HCT116 (cell line): ENCODE data around the gene SLC12A5. TPM values are rescaled to one million over a fixed set of nuclear protein-coding genes. Genes with fewer than 3 reads are reported as not detected.

Experiments used
- ATAC-seq: fragments of 200-7000 bp; cut with Tn5 transposase; 2 replicates; pipeline ENCODE4 v1.9.1; 2020; ENCODE audit warnings: mild to moderate bottlenecking, moderate library complexity
- BruUV-seq: library from RNA; stranded (reverse); fragments of 400-500 nt; replicated peaks from 2 replicates; lab custom pipeline; 2021; lab: Mats Ljungman, UMichigan
- CTCF ChIA-PET: fragments of 300-600 bp; sonication (Branson Sonifier 250); formaldehyde crosslinking; loops from one replicate; lab custom pipeline; 2021; ENCODE audit warnings: antibody characterized with exemption; lab: Charles Lee
- POLR2A ChIA-PET: fragments of 300-600, 350-600 bp; sonication (Branson Sonifier 250); formaldehyde crosslinking; loops from one replicate; lab custom pipeline; 2021; ENCODE audit warnings: antibody characterized with exemption; lab: Charles Lee
- RAD21 ChIA-PET, 2 experiments: fragments of 300-600 bp; sonication (Branson Sonifier 250); formaldehyde crosslinking; loops; one replicate each; lab custom pipeline; 2023; ENCODE audit warnings: low total read pairs in 2 of 2; ENCODE audit not compliant: uncharacterized antibody in 2 of 2, unreplicated experiment in 2 of 2, low non-redundant PET in 1 of 2; lab: Charles Lee
- DNase-seq: peaks from one replicate; pipeline ENCODE4 v3.0.0-alpha.2; 2010; ENCODE audit warnings: low read depth, low spot score
- H2AFZ ChIP-seq: fragments of 200-600 bp; shearing (Covaris generic), sonication (generic); 2 replicates; pipeline ENCODE4 v1.6.1; 2017; ENCODE audit warnings: low read depth, mixed run types, mixed read lengths, antibody characterized with exemption, low read length; ENCODE audit not compliant: poor library complexity, severe bottlenecking
- H3K27ac ChIP-seq: 2 replicates; pipeline ENCODE4 v1.5.1; 2012; ENCODE audit warnings: low read depth, low read length
- H3K27me3 ChIP-seq: fragments of 200-600 bp; sonication (generic); 2 replicates; pipeline ENCODE4 v1.6.1; 2016; ENCODE audit warnings: mixed run types, low read length, mixed read lengths; ENCODE audit not compliant: insufficient read depth
- H3K36me3 ChIP-seq, 2 experiments: fragments of 200-500 bp in 1 of 2; fragments of 200-600 bp in 1 of 2; sonication (Bioruptor generic) in 1 of 2; sonication (generic) in 1 of 2; 2 replicates each; pipeline versions ENCODE4 v1.5.1 to v1.6.1; 2014 to 2016; ENCODE audit warnings: low read length in 2 of 2, inconsistent platforms in 1 of 2, mixed read lengths in 1 of 2, mixed run types in 1 of 2; ENCODE audit not compliant: insufficient read depth in 2 of 2, control insufficient read depth in 1 of 2
- H3K4me1 ChIP-seq, 2 experiments: fragments of 200-600 bp in 1 of 2; sonication (generic) in 1 of 2; 2 replicates each; pipeline versions ENCODE4 v1.5.1 to v1.6.1; 2012 to 2017; ENCODE audit warnings: low read length in 2 of 2, inconsistent platforms in 1 of 2, mild to moderate bottlenecking in 1 of 2, mixed read lengths in 1 of 2, mixed run types in 1 of 2, moderate library complexity in 1 of 2; ENCODE audit not compliant: insufficient read depth in 2 of 2, control insufficient read depth in 1 of 2
- H3K4me2 ChIP-seq: fragments of 200-600 bp; sonication (generic); 2 replicates; pipeline ENCODE4 v1.6.1; 2017; ENCODE audit warnings: mixed run types, low read length, mixed read lengths
- H3K4me3 ChIP-seq, 2 experiments: fragments of 200-600 bp in 1 of 2; sonication (generic) in 1 of 2; replicated peaks in 1 of 2; 2 replicates each; pipeline ENCODE4 v1.5.1; 2011 to 2016; ENCODE audit warnings: low read length in 2 of 2, control low read depth in 1 of 2, low read depth in 1 of 2, mild to moderate bottlenecking in 1 of 2, mixed read lengths in 1 of 2, mixed run types in 1 of 2
- H3K79me2 ChIP-seq: fragments of 200-600 bp; sonication (generic); 2 replicates; pipeline ENCODE4 v1.6.1; 2017; ENCODE audit warnings: mild to moderate bottlenecking, mixed run types, low read length, moderate library complexity, mixed read lengths; ENCODE audit not compliant: insufficient read depth
- H3K9ac ChIP-seq: fragments of 200-600 bp; sonication (generic); 2 replicates; pipeline ENCODE4 v1.6.1; 2016; ENCODE audit warnings: low read length, mixed read lengths
- H3K9me2 ChIP-seq: fragments of 200-600 bp; sonication (generic), shearing (Covaris generic); 2 replicates; pipeline ENCODE4 v1.6.1; 2017; ENCODE audit warnings: mixed run types, mild to moderate bottlenecking, moderate library complexity; ENCODE audit not compliant: insufficient read depth
- H3K9me3 ChIP-seq, 2 experiments: fragments of 200-500 bp in 1 of 2; fragments of 200-600 bp in 1 of 2; sonication (Bioruptor generic) in 1 of 2; sonication (generic) in 1 of 2; 2 replicates each; pipeline ENCODE4 v1.6.1; 2014 to 2017; ENCODE audit warnings: low read length in 2 of 2, mixed read lengths in 2 of 2, inconsistent platforms in 1 of 2, low read depth in 1 of 2, mild to moderate bottlenecking in 1 of 2, mixed run types in 1 of 2, moderate library complexity in 1 of 2; ENCODE audit not compliant: control insufficient read depth in 1 of 2, insufficient read depth in 1 of 2
- H4K20me1 ChIP-seq: fragments of 200-600 bp; sonication (generic), shearing (Covaris generic); 2 replicates; pipeline ENCODE4 v1.6.1; 2017; ENCODE audit warnings: mixed run types, mild to moderate bottlenecking, moderate library complexity; ENCODE audit not compliant: insufficient read depth
- CBX3 ChIP-seq: IDR thresholded peaks from 2 replicates; pipeline ENCODE4 v1.6.1; 2012; ENCODE audit warnings: low read depth
- CEBPB ChIP-seq: IDR thresholded peaks from 2 replicates; pipeline ENCODE4 v1.6.1; 2012; ENCODE audit warnings: low read depth
- EGR1 ChIP-seq: IDR thresholded peaks from 2 replicates; pipeline ENCODE4 v1.6.1; 2012; ENCODE audit warnings: low read depth
- FOSL1 ChIP-seq: IDR thresholded peaks from 2 replicates; pipeline ENCODE4 v1.6.1; 2012; ENCODE audit warnings: low read depth
- POLR2AphosphoS5 ChIP-seq: IDR thresholded peaks from 2 replicates; pipeline ENCODE4 v1.6.1; 2011; ENCODE audit warnings: mild to moderate bottlenecking, low read depth, low read length, moderate library complexity
- RAD21 ChIP-seq: IDR thresholded peaks from 2 replicates; pipeline ENCODE4 v1.6.1; 2012; ENCODE audit warnings: low read depth, mild to moderate bottlenecking
- intact Hi-C: fragments of 100-400 bp; cut with micrococcal nuclease; formaldehyde crosslinking; loops from 2 replicates; pipeline ENCODE4 v1.10.0; 2022
- total RNA-seq: library from RNA; stranded (reverse); gene quantifications from one replicate; pipeline ENCODE4 v1.2.1, GENCODE V29; 2021; ENCODE audit not compliant: unreplicated experiment
- TF ChIP-seq, protein P1 (sequence below): IDR thresholded peaks from 2 replicates; pipeline ENCODE4 v1.6.1; 2012; ENCODE audit warnings: low read depth
- TF ChIP-seq, protein P2 (sequence below): IDR thresholded peaks from 2 replicates; pipeline ENCODE4 v1.6.1; 2011; ENCODE audit warnings: mild to moderate bottlenecking, low read length, moderate library complexity; ENCODE audit not compliant: insufficient replicate concordance; ENCODE audit errors: extremely low read depth

The SLC12A5 gene
- total RNA-seq, 1 experiment from 2014 or later, result 1.9 TPM

DNA sequence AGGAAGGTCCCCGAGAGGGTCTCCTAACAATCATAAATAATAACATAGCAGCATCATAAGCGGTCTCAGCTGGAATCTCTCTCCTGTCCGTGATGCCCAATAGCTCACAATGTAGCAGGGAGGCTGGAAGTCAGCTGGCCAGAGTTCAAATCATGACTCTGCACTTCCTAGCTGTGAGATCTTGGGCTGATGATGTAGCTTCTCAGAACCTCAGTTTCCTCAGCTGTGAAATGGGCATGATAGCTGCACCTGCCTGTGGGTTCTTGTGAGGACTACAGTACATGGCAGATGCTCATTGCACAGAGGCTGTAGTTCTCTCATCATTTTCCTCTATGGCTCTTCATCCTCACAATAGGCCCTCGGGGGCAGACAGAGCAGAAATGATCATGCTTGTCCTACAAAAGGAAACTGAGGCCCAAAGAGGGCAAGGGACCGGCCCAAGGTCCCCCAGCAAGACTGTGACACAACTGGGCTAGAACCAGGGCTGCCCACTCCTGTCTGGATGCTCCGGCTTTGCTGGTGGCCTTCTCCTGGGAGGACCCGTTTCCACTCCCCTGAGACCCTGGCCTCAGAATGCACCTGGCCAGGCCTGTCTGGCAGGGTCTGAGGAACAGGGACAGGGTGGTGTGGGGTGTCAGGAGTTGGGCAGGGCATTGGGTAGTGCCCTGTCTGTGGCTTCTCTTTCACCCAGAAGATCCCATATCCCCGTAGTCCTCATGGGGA is 17.7 kb downstream of the SLC12A5 start:
- no peak overlapping the region for H3K4me2 ChIP-seq
- RAD21 ChIA-PET, result no interaction called here
- DNase-seq, result no peak
- TF ChIP-seq POLR2AphosphoS5 (no peak), CBX3 (no peak), RAD21 (no peak), CEBPB (no peak), FOSL1 (no peak), EGR1 (no peak)
- TF ChIP-seq, protein P1, sequence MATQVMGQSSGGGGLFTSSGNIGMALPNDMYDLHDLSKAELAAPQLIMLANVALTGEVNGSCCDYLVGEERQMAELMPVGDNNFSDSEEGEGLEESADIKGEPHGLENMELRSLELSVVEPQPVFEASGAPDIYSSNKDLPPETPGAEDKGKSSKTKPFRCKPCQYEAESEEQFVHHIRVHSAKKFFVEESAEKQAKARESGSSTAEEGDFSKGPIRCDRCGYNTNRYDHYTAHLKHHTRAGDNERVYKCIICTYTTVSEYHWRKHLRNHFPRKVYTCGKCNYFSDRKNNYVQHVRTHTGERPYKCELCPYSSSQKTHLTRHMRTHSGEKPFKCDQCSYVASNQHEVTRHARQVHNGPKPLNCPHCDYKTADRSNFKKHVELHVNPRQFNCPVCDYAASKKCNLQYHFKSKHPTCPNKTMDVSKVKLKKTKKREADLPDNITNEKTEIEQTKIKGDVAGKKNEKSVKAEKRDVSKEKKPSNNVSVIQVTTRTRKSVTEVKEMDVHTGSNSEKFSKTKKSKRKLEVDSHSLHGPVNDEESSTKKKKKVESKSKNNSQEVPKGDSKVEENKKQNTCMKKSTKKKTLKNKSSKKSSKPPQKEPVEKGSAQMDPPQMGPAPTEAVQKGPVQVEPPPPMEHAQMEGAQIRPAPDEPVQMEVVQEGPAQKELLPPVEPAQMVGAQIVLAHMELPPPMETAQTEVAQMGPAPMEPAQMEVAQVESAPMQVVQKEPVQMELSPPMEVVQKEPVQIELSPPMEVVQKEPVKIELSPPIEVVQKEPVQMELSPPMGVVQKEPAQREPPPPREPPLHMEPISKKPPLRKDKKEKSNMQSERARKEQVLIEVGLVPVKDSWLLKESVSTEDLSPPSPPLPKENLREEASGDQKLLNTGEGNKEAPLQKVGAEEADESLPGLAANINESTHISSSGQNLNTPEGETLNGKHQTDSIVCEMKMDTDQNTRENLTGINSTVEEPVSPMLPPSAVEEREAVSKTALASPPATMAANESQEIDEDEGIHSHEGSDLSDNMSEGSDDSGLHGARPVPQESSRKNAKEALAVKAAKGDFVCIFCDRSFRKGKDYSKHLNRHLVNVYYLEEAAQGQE, result no peak
- TF ChIP-seq, protein P2, sequence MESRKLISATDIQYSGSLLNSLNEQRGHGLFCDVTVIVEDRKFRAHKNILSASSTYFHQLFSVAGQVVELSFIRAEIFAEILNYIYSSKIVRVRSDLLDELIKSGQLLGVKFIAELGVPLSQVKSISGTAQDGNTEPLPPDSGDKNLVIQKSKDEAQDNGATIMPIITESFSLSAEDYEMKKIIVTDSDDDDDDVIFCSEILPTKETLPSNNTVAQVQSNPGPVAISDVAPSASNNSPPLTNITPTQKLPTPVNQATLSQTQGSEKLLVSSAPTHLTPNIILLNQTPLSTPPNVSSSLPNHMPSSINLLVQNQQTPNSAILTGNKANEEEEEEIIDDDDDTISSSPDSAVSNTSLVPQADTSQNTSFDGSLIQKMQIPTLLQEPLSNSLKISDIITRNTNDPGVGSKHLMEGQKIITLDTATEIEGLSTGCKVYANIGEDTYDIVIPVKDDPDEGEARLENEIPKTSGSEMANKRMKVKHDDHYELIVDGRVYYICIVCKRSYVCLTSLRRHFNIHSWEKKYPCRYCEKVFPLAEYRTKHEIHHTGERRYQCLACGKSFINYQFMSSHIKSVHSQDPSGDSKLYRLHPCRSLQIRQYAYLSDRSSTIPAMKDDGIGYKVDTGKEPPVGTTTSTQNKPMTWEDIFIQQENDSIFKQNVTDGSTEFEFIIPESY, result no peak
- TF ChIP-seq, all 23 proteins: peak for 0
- no peaks in the 10 kb centered on the region for H4K20me1 ChIP-seq
- ATAC-seq, result no peak
- no peaks in the 10 kb centered on the region for H3K9me3 ChIP-seq
- no peaks in the 10 kb centered on the region for H3K36me3 ChIP-seq
- BruUV-seq, result no TSS peak
- no peak overlapping the region for H2AFZ ChIP-seq
- H3K4me3 ChIP-seq, result no peak overlapping the region
- H3K4me1 ChIP-seq, result no peaks in the 10 kb centered on the region
- ChIA-PET POLR2A (no interaction called here), CTCF (no interaction called here)
- no peaks in the 10 kb centered on the region for H3K9me2 ChIP-seq
- no peak overlapping the region for H3K9ac ChIP-seq
- H3K27ac ChIP-seq, result no peak overlapping the region
- intact Hi-C loops, result no loop called here
- no peaks in the 10 kb centered on the region for H3K79me2 ChIP-seq
- peaks cover 73% of the 10 kb centered on the region for H3K27me3 ChIP-seq
